Activated CD4-positive, alpha-beta T cell treated with anti-CD3 and anti-CD28 coated beads, Interleukin-2, amount 50 U/mL, for 48 hours (primary cell): ENCODE results near the gene RGS12.

Experiments
- DNase-seq, 2 experiments: peaks; one replicate each; pipeline ENCODE4 v3.0.0-alpha.2; 2020

Gene RGS12

GRCh38 chr4:3311489-3312171 lies 18.8 kb downstream of the RGS12 start:
- DNase-seq = no peak

- DNase-seq = no peak
Observed at GRCh38 chr4:3312362-3312761, 19.5 kb downstream of the RGS12 start.

DNA sequence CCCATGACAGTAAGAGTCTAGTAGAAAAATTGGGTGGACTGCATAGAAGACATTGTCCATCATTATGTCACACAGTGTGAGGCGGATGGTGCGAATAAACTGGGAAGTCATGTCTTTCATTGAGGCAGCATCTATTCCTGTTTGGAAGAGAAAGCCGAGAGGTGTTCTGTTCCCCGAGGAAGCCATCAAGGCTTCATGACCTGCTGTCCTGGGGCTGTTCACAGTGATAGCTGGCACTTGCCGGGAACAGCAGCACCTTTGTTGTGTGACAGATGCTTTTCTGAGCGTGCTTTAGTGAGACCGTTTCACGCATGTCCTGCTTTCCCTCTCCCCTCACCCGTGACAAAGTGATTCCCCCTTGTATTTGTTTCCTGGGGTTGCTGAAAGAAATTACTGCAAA lies 20.3 kb downstream of the RGS12 start:
- no peak for DNase-seq

DNA sequence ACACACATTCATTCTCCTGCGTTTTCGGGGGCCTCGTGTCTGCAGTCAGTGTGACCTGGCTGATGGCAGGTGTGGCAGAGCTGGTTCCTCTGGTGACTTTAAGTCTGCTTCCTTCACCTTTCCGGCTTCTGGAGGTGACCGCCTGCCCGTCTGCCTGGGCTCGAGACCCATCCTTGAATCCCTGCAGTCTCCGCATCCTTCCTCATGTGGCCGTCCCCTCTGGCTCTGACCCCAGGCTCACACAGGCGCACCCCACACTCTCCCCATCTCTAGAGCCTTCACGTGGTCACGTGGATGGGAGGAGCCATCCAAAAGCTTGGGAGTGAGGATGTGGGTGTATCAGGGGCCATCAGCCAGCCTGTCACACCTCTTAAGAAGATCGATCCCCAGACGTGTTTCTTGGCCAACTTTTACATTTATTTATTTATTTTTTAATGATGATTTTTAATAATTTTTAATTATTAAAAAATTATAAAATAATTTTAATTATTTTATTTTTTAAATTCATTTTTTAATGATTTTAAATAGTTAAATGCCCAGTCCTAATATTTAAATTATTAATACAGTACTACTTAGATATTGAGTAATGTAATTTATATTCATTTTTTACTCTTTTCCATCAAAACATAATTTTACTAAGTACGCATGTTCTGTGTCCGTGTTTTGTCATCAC lies 20.9 kb downstream of the RGS12 start:
- DNase-seq = no peak

GRCh38 chr4:3314706-3315260 lies 22.0 kb downstream of the RGS12 start:
- no peak for DNase-seq

DNA sequence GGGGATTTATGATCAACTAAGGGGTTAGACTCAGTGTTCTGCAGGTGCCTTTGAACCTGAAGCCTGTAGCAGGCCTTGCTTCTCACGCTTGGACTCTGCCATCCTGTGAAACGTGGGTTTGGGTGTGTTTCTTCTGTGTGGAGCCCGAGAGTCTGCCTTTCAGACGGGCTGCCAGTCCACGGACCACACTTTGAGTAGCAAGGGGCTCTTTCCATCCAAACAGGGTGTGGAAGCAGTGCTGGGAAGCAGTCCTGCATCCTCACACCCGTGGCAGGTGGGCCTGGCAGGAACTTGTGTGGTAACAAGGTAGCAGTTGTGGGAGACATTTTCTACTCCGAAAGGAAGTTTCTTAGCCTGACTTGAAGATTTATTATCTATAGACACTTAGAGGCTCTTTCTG lies 22.7 kb downstream of the RGS12 start:
- no peak for DNase-seq

DNA sequence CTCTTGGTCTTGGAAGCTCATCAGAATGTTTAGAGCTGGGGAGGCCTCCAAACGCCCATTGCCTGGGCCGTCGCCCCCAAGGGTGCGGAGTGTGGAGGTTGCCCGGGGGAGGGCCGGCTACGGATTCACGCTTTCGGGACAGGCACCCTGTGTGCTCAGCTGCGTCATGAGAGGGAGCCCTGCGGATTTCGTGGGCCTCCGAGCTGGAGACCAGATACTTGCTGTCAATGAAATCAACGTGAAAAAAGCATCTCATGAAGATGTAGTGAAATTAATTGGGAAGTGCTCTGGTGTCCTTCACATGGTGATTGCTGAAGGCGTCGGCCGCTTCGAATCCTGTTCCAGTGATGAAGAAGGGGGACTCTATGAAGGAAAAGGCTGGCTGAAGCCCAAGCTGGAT lies 23.3 kb downstream of the RGS12 start:
- no peak for DNase-seq

DNA sequence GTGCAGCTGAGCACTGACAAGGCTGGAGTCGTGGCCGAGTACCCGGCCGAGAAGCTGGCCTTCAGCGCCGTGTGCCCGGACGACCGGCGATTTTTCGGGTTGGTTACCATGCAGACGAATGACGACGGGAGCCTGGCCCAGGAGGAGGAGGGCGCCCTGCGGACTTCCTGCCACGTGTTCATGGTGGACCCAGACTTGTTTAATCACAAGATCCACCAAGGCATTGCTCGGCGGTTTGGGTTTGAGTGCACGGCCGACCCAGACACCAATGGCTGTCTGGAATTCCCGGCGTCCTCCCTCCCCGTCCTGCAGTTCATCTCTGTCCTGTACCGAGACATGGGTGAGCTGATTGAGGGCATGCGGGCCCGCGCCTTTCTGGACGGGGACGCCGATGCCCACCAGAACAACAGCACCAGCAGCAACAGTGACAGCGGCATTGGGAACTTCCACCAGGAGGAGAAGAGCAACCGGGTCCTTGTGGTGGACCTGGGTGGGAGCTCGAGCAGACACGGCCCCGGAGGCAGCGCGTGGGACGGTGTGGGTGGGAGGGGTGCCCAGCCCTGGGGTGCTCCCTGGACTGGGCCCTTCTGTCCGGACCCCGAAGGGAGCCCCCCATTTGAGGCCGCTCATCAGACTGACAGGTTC lies 24.3 kb downstream of the RGS12 start:
- no peak for DNase-seq

DNA sequence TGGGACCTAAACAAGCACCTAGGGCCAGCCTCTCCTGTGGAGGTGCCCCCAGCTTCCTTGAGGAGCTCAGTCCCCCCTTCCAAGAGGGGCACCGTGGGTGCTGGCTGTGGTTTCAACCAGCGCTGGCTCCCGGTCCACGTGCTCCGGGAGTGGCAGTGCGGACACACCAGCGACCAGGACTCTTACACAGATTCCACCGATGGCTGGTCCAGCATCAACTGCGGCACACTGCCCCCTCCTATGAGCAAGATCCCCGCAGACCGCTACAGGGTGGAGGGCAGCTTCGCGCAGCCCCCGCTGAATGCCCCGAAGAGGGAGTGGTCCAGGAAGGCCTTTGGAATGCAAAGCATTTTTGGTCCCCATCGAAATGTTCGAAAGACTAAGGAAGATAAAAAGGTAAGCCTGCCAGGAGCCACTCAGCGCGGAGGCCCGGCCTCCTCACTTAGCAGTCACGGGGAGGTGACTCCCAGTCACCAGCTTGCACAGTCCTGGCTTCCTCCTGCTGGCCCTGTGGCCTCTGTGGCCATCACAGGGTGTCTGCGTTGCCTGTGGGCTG lies 24.9 kb downstream of the RGS12 start:
- DNase-seq = no peak

- DNase-seq = no peak
Observed at GRCh38 chr4:3318561-3319021, 25.8 kb downstream of the RGS12 start.

DNA sequence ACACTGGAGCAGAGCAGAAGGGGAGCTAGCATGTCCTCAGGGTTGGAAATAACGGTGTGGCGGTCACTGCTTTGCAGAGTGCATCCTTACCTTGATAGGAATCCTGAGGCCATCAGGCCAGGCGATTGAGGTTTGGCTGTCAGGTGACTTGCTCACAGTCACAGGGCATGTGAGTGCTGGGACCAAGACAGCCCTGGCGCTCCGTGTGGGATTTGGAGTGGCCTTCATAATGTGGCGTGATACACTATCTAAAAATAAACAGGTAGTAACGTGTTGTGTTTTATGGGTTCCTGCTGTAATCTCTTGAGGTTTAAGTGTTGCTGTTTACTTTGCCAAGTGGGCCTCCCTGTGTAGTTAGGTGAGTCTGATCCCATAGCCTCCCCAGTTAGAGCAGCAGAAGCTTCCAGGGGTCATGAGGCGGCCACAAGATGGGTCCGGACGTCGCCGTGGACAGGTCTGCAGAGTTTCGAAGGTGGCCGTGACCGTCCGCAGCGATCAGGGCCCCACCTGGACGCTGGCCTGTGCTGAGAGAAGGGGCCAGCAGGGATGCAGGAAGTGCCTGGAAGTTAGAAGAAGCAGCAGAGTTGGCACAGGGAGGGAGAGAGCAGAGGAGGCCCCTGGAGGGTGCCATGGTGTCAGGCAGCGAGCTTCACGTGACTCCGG lies 27.7 kb downstream of the RGS12 start:
- no peak for DNase-seq

GRCh38 chr4:3321295-3321889 lies 28.6 kb downstream of the RGS12 start:
- no peak for DNase-seq

DNA sequence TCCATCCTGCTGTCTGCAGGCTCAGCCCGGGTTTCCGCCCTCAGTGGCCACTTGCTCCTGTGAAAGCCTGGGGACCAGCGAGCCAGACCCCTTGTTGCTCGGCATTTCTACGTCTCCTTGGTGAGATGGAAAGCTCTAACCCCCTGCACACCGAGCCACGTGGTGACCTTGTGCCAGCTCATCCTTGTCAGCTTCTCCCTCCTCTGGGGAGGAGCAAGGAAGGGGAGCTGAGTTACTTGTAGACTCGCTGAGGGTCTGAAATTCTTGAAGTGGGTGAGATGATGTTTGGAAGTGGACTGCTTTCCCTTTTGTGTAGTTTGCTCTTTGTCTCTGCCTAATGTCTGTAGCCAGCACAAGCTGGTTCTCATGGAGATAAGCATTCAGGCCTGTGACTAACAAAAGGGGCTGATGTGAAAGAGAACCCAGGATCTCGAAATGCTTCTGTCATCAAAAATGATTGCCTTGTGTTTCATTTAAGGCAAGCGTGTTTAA lies 29.3 kb downstream of the RGS12 start:
- no peak for DNase-seq

DNA sequence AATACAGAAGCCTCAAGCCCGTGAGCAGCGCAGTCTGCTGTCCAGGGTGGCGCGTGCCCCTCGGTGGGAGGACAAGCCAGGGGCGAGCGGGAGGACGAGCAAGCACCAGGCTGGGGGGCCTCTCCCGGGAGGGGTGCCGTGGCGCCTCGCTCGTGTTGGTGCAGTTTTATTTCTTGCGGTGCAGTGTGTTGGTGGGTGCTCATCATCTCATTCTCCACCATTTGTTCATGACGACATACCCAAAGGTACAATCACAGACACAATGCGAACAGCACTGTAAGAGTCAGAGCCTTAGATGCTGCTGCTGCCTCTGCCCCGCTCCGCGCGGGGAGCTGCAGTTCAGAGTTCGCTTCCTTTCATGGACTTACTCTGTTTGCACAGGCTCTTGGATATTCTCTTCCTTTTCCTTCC lies 30.3 kb downstream of the RGS12 start:
- no peak for DNase-seq

DNA sequence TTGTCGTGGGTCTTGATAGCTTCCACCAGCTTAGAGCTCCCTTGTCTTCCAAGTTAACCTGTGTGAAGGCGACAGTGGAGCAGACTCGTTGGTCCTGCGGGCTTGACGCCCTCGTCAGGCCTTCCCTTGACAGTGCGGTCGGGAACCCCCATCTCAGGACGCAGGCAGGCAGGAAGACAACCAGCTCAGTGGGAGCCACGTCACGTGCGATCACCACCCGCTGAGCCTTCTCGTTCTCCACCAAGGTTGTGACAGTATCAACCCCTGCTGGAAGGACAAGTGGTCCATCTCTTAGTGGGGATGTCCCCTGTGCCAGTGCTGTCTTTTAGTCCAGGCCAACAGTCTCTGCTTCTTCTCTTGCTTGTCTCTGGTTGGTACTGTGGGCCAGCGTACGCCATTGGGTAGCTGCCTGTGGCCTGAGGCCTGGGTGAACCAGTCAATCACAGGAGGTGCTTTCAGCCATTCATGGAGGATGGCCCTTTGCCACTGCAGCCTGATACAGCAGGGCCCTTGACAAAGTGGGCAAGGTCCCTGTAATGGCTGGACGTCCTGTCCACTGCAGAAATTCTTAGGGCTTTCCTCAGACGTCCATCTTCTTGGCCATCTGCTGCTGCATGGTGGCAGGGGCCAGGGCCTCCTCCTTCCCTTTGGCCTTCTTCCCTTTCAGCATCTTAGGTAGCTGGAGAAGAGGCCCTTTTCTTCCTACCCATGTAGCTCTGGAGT lies 31.4 kb downstream of the RGS12 start:
- DNase-seq = no peak

DNA sequence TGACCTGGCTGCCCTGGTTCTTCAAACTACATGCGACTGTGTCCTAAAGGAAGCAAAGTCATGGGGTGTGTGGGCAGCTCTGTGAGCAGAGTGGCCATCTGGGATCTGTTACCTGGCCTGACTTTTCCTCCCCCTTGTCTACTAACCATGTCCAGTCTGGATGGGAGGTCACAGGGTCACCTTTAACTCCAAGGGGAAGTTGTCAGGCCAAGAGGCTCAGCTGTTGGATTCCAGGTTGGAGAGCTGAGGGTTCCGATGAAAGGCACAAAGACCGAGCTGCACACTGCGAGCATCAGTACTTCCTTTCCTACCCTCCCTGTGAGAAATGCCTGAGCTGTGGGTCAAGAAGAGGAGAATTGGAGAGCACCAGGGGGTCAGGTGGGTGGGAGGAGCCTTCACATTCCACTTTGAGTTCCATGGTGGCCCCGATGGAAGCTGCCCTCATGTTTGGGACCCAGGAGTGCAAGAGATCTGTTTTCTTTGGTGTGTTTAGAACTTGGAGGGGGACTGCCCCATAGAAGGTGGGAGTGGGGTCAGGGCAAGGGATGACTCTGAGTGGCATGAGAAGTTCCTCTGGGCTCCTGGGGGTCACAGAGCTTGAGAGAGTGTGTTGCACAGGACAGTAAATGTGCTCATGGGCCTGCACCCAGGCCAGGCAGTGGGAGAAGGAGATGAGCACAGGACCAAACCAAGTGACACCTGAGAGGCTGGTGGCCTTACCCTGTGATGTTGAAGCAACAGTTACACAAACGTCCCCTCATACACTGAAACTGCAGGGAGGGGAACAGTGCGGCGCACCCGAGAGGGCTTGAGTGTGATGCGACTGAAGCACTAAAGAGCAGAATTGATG lies 36.2 kb downstream of the RGS12 start:
- no peak for DNase-seq

- no peak for DNase-seq
Observed at GRCh38 chr4:3329887-3330286, 37.1 kb downstream of the RGS12 start.

- DNase-seq = no peak
Observed at GRCh38 chr4:3330707-3331106, 37.9 kb downstream of the RGS12 start.

DNA sequence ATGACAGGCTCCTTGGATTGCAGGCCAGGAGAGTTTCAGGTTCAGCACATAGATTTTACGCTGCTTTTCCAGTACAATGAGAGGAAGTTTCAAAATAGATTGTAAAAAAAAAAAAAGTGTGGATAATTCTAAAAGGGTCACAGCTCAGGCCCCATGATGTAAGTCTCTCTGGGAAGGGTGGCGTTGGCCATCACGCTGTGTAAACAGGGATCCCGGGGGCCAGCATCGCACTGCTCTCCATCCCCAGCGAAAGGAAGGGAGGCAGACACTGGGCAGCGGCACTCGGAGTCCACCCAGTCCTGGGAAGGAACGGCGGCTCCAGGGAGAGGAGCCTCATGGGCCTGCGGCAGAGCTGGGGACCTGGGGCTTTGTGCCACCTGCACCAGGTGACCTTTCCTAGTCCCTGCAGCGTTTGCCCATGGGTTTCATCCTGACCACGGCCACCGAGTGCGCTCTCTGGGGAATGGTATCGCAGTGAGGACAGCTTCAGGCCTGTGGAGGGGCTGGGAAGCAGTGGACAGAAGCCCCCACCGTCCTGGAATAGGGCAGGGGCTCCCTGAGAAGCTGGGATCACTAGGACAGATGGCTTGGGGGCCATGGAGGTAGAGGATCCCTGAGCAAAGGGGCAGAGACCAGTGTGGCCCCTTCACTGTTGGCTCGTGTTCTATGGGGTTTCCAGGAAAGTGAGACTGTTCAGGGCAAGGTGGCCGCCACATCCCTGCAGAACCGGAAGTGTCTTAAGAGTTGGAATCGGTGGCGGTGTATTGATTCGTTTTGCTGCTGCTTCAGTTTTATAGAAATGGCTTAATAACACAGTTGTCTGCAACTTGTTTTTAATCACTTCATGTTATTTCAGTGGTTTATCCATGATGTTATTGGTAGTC lies 38.9 kb downstream of the RGS12 start:
- no peak for DNase-seq

DNA sequence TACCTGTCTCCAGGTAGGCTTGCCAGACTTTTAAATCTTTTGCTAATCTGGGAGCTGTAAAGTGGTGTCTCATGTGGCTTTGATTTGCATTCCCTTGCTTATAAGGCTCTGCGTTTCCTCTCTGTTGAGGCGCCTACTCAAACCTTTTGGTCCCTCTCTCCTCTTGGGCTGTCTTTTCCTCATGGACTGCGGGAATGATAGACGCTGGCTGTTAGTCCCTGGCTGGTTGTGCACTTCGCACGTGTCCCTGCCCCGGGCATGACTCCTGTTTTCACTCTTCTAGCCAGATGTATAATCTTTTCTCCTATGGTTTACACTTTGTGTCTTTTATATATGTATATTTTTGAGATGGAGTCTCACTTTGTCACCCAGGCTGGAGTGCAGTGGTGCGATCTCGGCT lies 39.7 kb downstream of the RGS12 start:
- DNase-seq = no peak
